GM10266 (cell line): Measurements from ENCODE around the gene SYNJ2.

Experiments
- DNase-seq: peaks from one replicate; pipeline ENCODE4 v3.0.0; 2012; ENCODE audit errors: extremely low spot score
- TF ChIP-seq, protein P1 (sequence below): IDR thresholded peaks from 2 replicates; pipeline ENCODE4 v1.5.1; 2012; ENCODE audit warnings: mild to moderate bottlenecking, low read depth; ENCODE audit not compliant: control insufficient read depth, insufficient read depth; ENCODE audit errors: missing control alignments

SYNJ2 gene

DNA sequence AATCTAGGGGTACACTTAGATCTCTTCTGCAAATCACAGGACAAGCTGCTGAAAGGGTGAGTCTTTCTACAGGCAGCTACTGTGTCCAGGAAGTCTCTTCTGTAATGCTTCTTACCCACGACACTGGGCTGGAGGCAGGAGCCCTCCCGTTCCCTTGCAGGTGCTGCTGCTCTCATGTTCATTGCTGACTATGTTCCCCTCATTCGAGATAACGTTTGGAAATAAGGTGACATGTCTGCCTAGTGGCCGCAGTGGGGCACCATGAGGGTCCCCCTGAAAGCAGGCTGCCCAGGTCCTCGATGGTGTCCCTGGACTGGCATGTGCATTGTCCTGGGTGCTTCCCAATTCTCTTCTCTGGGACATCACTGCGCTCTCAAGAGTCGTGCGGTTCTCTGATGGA is 74.7 kb downstream of the SYNJ2 start:
- DNase-seq, result no peak
- TF ChIP-seq, protein P1, sequence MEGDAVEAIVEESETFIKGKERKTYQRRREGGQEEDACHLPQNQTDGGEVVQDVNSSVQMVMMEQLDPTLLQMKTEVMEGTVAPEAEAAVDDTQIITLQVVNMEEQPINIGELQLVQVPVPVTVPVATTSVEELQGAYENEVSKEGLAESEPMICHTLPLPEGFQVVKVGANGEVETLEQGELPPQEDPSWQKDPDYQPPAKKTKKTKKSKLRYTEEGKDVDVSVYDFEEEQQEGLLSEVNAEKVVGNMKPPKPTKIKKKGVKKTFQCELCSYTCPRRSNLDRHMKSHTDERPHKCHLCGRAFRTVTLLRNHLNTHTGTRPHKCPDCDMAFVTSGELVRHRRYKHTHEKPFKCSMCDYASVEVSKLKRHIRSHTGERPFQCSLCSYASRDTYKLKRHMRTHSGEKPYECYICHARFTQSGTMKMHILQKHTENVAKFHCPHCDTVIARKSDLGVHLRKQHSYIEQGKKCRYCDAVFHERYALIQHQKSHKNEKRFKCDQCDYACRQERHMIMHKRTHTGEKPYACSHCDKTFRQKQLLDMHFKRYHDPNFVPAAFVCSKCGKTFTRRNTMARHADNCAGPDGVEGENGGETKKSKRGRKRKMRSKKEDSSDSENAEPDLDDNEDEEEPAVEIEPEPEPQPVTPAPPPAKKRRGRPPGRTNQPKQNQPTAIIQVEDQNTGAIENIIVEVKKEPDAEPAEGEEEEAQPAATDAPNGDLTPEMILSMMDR, result no peak

DNA sequence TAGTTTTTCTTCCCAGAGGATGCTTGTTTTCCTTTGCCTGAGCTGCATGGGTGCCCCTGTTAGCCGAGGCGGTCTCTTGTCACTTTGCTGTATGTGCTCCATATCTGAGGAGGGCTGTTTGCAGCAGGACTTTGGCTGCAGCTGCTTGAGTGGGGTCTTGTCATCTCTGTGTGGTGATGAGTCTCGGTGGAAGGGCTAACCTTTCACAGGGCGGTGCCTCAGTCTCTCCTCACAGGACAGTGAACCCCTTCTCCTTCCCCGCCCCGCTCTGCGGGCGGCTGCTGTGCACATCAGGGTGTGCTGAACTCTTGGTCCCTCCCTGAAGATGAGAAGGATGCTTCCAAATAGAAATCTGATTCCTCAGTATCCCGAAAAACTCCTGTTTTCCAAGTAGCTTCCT is 75.1 kb downstream of the SYNJ2 start:
- TF ChIP-seq, protein P1, result no peak
- no peak for DNase-seq

DNA sequence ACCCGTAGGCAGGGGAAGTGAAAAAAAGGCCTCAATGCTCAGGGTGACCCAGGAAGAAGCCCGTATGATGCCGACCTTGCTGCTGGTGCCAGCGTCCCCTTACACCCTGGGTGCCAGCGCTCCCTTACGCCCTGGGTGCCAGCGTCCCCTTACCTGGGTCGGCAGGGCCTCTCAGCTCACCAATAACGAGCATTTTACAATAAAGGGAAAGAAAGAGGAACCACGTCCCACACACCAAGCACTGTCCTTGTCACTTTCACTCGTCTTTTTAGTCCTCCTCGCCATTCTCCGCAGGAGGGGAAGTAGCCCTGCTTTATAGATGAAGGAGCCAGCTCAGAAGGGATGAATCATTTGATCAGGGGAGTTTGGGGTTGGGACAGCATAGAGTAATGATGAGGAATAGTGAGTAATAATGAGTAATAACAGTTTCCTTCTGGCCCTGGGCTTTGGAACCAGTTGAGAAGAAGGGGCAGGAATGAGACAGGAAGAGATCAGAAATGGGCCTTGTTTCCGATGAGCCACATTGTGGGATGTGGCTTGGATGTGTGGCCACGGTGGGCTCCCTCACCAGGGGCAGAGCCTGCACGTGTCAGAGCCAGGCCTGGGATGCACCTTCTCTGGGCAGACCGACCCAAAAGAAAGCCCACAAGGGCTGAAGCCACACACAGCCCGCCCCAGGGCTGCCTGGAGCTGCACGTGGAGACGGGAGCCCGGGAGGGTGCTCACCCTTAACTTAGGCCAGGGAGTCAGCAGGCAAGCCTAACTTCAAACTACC is 75.7 kb downstream of the SYNJ2 start:
- TF ChIP-seq, protein P1, result no peak
- no peak for DNase-seq

DNA sequence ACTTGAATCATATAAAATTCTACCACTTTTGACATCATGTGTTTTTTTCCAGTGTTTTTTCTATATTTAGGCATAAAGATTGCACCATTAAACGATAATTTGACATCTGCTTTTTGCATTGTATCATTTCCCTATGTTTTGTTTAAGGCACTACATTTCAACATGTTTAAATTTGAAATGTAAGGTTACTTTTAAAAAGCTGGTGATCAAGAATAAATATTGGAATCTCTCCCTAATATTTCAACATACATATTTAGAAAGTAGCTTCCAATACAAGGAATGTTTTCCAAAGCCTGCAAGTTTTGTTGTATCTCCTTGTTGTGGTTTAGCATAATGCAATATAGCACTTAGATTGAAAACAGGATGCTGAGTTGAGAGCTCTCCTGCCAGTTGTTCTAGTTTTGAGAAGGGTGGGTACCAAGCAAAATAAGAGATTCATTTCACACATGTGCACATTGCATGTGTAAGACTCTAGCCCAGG is 76.5 kb downstream of the SYNJ2 start:
- TF ChIP-seq, protein P1, result no peak
- DNase-seq, result no peak

DNA sequence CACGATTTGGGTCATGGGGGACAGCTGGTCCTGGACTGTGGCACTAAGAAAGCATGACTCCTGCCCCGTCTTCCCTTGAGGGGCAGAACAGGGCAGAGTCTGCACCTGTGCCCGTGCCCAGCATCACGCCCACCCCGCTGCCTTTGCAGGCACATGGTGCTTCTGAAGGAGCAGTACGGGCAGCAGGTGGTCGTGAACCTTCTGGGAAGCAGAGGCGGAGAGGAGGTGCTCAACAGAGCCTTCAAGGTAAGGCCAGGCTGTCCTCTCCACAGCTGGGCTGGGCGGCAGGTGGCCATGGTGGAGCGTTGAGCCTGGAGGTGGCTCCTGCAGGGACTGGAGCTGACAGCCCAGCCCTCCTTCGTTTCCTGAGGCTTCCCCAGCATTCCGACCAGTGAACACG is 77.4 kb downstream of the SYNJ2 start:
- DNase-seq, result no peak
- TF ChIP-seq, protein P1, result no peak

DNA sequence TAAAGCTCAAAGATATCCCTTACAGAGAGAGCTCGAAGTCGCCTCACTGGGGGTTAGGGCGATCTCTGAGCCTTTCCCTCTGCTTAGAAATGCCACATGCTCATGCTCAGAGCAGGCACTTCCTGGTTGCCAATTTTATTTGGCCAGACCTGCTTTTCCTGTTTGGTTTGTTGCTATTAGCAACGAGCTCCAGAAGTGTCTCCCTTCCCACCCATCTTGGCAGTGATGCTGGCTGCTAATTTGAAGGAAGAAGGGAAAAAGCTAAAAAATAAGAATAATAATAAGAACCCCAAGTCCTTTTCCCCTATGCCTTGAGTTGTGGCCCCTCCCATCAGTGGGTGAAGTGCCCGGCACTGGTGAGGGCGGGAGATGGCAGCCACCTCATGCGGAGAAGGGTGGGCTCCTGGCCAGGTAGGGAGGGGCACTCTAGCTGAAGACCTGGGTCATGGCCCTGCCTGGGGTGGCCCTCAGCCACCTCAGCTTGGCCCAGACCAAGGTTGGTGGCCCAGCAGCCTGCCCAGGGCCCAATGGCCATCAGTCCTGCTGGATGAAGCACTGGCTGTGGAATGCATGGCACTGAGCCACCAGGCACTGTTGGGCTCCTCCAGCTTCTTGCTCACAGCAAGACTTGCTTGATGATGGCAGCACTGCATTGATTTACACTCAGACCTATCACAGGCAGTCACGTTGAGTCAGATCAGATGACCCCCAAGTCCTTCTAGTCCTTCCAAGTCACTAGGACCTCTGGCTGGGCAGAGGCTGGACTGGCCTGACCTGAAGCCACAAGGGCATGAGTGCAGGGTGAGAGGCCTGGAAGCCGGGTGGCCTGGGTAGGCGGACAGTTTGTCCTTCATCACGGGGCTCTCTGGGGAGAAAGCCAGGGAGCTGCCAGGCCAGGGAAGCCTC is 79.0 kb downstream of the SYNJ2 start:
- TF ChIP-seq, protein P1, result no peak
- DNase-seq, result no peak
